Stimulated activated CD4-positive, alpha-beta T cell treated with anti-CD3 and anti-CD28 coated beads, TNF-alpha, amount 100 ng/mL, for 24 hours (primary cell): Measurements from ENCODE around the gene MAP3K4.
"Not testable (repeated sequence)": the region's sequence is repeated elsewhere in the genome, so short reads cannot be mapped to it uniquely, and the experiment has no call there.

ENCODE experiments used
- DNase-seq, 3 experiments: peaks; one replicate each; pipeline ENCODE4 v3.0.0-alpha.2; 2020; ENCODE audit warnings: low read depth in 3 of 3

MAP3K4 gene

GRCh38 chr6:160972594-160972993 is 19.0 kb upstream of the MAP3K4 start:
- DNase-seq = not testable (repeated sequence)

GRCh38 chr6:160973311-160974250 is 18.0 kb upstream of the MAP3K4 start:
- no peak for DNase-seq

DNA sequence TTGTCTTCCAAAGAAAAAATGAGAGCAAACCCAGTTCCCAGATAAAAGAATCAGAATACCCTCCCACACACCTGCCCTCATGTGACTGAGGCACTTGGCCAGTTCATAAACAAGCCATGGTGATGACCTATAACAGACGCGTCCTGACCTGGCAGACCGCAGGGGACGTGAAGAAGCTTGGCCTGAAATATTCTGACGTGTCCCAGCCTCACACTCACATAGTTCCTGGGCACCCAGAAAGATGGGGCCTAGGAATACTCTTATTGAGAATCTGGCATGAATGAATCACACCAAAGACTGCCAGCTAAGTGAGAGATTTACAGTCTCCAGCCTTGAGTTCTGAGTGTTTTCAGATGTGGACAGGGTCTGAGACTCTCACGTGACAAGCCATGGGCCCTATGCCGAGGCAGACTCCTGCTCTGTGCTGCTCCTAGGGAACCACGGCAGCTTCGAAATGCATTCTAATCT is 17.2 kb upstream of the MAP3K4 start:
- DNase-seq = no peak

DNA sequence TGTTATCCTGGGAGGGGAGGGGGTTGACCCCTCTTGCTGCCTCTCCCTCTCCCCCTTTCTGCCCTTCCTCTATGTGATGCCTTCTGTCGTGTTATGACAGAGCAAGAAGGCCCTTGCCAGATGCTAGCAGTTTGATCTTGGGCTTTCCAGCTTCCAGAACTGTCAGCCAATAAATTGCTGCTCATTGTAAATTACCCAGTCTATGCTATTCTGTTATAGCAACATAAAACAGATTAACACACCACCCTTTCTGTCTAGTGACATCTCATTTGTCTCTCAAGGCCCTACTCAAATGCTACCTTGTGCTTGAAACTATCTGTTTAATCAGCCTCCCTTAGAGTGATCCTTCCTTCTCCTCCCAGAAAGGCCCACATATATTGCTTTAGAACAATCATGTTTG is 16.4 kb upstream of the MAP3K4 start:
- no peak for DNase-seq

GRCh38 chr6:160975961-160976360 is 15.6 kb upstream of the MAP3K4 start:
- DNase-seq = not testable (repeated sequence)

DNA sequence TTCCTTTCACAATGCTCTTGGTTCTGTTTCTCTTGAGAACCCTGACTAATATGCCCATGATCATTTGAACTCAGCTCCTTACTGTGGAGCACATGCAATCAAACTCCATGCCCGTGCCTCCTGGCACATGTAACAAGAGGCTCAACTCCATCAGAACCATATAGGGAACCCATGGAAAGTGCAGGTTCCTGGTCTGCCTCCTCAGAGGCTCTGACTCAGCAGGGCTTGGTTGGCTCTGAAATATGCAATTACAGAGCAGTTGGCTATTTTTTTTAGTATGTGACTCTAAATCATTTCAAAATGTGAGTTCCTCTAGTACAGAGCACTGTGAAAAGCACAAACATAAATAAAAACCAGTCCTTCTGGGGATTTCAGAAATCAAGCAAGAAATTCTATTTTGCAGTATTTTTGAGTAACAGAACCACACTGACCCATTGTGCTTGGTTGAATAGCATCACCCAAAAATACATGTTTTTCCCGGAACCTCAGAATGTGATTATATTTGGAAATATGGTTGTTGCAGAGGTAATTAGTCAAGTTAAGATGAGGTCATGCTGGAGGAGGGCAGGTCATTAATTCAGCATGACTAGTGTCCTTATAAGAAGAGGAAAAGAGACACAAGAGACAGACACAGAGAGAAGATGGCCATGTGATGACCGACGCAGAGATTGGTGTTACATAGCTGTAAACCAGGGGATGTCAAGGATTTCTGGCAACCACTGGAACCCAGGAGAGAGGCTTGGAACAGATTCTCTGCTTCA is 13.2 kb upstream of the MAP3K4 start:
- no peak for DNase-seq

GRCh38 chr6:160979061-160979708 is 12.4 kb upstream of the MAP3K4 start:
- no peak for DNase-seq

- not testable (repeated sequence) for DNase-seq
Observed at GRCh38 chr6:160983377-160983948, 8.1 kb upstream of the MAP3K4 start.

DNA sequence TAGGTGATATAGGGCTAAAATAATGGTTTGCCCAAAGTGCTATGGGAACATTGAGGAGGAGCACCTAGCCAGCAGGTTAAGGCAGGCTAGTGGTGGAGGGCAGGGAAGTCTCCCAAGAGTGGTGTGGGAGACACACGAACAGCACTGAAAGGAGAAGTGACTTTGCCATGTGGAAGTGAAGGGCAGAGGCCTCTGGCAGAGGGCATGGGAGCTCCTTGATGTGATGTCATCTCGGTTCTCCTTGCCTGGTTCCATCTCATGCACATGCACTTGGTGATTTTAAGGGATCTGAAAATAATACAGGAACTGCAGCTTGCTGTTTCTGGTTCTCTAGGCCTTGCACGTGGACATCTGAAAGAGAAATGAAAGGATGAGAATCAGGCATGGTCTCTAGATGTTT is 4.7 kb upstream of the MAP3K4 start:
- no peak for DNase-seq

DNA sequence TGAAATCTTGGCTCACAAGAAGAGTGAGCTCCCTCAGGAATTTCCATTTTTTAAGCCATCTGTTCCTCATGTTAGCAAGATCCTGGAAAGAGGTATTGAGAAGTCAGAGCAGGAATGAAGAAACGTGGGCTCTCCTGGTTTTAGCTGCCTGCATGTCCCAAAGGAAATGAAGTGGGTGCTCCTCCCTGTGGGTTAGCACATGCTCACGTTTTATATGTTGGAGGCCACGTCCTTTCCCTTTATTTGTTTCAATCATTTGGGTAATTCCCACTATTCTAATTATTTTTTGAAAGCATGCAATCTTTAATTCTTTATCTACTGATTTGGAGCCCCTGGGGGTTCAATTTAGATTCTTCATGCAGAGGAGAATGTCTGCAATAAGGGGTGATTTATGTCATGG is 4.3 kb upstream of the MAP3K4 start:
- no peak for DNase-seq

DNA sequence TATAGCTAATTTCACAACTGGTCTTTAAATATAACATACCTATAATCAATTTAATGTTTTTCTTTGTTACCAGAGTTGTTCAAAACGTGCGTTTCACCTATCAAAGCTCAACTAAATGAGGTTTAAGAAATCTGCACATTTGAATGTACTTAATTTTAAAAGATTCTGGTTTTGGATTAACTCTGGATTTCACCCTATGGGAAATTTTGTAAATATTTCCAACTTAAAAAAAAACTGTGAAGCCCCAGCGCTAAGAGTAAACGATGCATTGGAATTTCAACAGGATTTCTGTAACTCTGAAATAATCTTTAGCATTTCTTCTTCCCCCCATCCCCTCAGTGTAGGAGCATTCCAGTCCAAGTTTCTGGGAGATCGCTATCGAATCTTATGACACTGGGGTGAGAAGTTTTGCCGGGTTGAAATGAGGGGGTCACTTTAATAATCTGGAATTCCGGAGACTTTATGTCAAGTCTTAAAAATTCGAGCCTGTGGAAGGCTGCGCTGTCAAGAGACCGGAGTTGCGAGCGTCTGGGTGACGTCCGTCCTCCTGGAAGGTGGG is 643 bp upstream of the MAP3K4 start:
- no peak for DNase-seq

DNA sequence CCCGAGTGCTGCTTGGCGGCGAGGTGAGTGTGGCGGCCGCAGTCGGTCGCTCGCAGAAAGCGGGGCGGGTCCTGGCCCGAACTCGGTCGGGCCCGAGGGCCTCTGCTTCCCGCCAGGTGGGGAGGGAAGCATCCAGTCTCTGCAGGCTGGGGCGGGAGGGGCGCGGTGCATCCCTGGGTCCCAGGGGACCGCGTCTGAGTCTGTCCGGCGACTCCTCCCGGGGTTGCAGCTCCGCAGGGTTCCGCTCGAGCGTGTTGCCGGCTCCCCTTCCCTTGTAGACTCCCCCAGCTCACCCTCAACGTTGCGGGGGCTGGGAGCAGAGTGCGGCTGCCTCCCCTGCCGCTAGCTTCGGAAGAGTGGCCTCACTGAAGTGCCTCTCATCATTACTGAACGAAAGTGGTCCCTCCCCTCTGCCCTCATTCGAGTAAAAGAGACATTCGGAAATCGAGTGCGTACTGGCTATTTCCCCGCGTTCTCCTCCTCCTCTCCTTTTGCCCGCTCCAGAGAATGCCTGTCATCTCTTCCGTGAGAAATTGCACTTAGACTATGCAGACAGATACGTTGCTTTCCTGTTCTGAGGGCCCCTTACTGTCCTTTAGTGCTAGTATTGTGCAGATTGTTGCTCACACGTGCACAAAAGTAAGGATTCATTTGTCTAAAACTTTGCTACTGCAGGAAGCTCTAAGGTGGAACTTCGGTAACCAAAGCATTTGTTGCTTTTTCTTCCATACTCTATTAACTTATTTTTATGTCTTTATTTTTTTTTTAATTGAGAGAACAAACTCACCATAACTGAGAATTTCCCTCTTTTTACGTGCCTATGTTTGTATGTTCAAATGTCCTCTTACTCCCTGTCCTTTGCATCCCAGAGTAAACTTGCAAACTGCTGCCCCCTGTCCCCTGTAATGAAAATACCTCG is 751 bp downstream of the MAP3K4 start:
- DNase-seq = peak in 1 of 3 experiments; percentile 15

DNA sequence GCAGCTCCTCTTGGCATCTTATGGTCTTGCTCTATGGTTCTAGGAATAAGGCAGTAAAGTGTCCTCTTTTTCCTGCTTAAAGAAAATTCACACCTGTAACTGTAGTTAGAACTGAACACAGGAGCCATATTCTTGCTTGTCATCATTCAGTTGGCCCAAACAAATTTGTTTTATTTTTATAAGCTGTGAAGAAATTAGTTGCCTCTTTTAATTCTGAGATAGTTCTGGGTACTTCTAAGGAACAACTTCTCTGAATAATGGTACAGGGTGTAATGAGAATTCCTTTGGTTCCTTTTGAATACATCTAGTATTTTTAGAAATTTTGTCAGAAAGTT is 1.4 kb downstream of the MAP3K4 start:
- no peak for DNase-seq

DNA sequence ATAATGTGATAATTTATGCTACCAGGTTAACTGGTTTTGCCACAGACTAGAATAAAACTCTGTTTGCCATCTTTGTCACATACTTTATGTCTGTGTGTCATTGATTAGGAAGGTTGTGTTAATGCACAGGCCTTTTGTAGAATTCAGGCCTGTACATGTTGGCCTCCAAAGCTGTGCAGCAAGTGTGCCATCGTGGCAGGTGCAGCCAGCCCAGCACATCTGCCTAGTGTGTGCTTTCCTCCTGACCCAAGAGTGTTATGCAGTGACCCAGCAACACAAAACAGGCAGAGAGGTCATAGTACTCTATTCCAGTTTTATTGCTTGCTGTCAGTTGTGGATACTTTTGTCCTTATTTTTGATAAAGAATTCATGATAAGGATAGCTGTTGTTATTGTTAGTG is 3.7 kb downstream of the MAP3K4 start:
- DNase-seq = no peak

DNA sequence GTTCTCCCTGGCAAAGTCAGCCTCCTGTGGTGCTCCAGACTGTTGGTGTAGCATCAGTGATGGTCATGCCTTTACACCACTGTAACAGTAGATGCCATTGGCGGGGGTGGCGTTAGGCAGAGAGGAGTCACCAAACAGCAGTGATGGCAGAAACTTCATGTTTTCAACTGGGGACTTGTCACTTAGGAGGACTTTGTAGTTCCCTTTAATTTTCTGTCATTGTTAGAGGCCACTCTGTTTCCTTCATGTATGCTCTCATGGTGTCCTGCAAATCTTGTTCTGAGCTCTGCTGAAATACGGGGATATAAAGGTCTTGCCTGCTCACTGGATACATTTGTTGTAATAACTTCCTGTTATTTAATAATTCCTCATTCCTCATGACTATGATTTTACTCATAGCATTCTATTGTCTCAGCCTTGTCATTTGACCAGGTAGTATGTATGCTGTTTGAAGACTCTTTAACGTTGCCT is 4.6 kb downstream of the MAP3K4 start:
- no peak for DNase-seq

GRCh38 chr6:160998217-160998616 is 6.6 kb downstream of the MAP3K4 start:
- DNase-seq = no peak

- no peak for DNase-seq
Observed at GRCh38 chr6:160998766-160999165, 7.2 kb downstream of the MAP3K4 start.

DNA sequence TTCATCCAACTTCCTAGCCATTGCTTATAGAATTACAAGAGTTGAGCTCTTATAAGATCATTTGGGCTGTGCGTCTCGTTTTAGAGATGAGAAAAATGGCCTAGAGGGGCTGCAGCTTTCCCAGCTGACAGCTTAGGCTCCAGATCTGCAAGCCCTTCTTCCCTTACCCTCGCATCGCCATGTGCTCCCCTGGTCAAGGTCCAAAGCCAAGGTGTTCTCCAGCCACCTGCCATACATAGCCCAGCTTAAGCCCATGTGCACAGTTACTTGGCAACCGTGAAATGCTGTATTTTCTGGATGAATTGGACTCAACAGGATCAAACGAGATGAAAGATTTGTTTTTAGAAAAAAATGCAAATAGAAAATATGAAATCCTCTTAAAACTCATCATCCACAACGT is 7.9 kb downstream of the MAP3K4 start:
- no peak for DNase-seq

DNA sequence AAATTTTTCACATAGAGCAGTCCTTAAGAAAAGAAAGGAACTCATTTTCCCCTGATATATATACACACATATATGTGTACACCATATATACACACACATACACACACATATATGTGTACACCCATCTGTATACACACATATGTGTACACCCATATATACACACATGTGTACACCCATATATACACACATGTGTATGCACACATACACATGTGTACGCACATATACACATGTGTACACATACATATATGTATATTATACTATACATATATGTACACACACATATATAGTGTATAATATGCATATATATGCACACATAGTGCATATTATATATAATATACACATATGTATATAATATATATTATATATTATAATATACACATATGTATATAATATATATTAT is 9.1 kb downstream of the MAP3K4 start:
- no peak for DNase-seq

DNA sequence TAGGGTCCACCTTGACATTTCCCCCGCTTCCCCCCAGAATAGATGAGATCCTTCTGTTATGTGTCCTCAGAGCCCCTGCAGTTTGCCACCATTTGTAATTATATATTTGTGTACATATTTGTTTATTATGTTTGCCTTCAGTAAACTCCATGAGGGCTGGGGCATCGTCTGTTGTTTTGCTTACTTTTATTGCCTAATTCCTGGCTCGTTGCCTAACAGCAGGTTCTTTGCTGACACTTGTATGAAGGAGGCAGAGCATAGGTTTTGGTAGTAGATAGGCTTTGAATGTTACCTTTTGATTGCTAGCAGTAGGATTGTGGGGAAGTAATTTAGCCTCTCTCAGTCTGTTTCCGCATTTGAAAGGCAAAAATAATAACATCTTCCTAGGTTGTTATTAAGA is 9.9 kb downstream of the MAP3K4 start:
- DNase-seq = no peak

DNA sequence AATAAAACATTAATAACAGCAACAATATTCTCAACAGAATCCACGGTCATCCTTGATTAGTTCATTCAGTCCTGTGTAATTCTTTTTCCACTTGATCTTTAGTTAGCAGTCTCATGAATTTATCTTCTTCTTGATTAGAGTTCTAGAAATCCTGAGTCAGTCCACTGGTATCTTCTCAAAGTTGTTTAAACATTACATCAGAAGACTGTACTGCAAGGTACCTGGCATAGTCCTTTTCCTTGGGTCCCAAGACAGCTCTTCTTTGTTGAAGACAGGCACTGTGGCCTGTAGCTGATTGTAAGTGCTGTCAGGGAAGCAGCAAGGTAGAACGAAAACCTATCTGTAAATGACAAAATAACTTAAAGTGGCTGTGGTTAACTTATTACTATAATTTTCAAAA is 11.8 kb downstream of the MAP3K4 start:
- no peak for DNase-seq
